Measurements from ENCODE around the gene PAM16.

The PAM16 gene

DNA sequence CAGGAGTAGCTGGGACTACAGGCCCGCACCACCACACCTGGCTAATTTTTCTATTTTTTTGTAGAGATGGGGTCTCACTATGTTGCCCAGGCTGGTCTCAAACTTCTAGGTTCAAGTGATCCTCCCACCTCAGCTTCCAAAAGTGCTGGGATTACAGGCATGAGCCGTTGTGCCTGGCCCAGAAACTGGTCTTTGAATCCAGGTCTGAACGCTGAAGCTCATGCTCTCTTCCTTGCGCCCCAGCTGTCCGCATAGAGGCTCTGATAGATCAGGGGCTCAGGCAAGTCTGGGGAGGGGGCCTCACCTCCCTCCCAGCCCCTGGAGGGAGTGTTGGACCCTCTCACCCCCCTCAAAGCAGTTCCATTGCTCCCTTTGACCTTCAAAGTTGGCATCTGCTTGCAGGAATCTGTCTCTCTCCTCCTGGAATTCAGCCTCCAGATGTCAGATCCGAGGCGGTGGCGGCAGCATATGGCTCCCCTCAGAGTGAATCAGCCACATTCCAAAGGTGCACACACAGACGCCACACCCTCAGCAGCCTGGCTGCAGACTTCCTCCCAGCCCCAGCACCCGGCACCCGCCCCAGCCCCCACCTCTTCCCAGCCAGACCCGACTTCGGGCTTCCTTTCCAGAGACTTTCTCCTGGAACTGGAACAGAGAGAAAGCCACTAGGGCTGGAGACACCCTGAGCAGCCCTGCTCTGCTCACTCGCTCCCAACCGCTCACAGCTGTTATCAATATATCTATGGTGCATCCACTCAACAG lies 52.2 kb downstream of the PAM16 start:
- Histone ChIP-seq H3K36me3 (ENCODE audit: control insufficient read depth, low read length) (peaks cover 19% of the 10 kb centered on the region), H3K9me2 (replicated peaks; ENCODE audit: control insufficient read depth, low read length) (no peaks in the 10 kb centered on the region), H3K27me3 (ENCODE audit: control insufficient read depth, low read length) (no peaks in the 10 kb centered on the region), H3K4me3 (ENCODE audit: low read length) (no peak overlapping the region), H3K27ac (ENCODE audit: low read depth, low read length) (no peak overlapping the region), H4K20me1 (ENCODE audit: control insufficient read depth, insufficient read depth, low read depth, low read length) (no peaks in the 10 kb centered on the region), H3K4me2 (ENCODE audit: low read length) (no peak overlapping the region), H3K9me3 (ENCODE audit: control insufficient read depth, insufficient read depth, low read length) (no peaks in the 10 kb centered on the region), H3F3A (ENCODE audit: control insufficient read depth, insufficient read depth) (no peaks in the 10 kb centered on the region), H3K79me2 (ENCODE audit: control insufficient read depth, low read length) (peaks cover 17% of the 10 kb centered on the region), H3K4me1 (ENCODE audit: control insufficient read depth, low read length) (no peaks in the 10 kb centered on the region)
- TF ChIP-seq, protein P1, sequence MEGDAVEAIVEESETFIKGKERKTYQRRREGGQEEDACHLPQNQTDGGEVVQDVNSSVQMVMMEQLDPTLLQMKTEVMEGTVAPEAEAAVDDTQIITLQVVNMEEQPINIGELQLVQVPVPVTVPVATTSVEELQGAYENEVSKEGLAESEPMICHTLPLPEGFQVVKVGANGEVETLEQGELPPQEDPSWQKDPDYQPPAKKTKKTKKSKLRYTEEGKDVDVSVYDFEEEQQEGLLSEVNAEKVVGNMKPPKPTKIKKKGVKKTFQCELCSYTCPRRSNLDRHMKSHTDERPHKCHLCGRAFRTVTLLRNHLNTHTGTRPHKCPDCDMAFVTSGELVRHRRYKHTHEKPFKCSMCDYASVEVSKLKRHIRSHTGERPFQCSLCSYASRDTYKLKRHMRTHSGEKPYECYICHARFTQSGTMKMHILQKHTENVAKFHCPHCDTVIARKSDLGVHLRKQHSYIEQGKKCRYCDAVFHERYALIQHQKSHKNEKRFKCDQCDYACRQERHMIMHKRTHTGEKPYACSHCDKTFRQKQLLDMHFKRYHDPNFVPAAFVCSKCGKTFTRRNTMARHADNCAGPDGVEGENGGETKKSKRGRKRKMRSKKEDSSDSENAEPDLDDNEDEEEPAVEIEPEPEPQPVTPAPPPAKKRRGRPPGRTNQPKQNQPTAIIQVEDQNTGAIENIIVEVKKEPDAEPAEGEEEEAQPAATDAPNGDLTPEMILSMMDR (IDR thresholded peaks at IDR 0.05; ENCODE audit: low read depth, low read length, poor library complexity, severe bottlenecking), result no peak
- TF ChIP-seq EZH2phosphoT487 (IDR thresholded peaks at IDR 0.05; ENCODE audit: borderline replicate concordance, low read length), result no peak

DNA sequence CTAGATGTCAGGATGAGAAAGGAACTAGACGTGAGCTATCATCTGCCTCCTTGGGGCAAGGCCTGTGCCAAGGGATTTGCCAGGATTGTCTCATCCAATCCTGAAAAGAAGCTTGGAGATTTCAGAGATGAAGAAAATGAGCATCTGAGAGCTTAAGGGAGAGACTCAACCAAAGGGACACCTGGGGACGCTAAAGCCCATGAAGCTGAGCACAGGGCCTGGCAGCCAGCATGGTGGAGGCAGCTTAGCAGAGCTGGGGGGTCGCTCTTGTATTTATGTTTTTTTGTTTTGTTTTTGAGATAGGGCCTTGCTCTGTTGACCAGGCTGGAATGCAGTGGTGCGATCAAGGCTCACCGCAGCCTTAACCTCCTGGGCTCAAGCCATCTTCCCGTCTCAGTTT lies 53.6 kb downstream of the PAM16 start:
- Histone ChIP-seq H3K27ac (ENCODE audit: low read depth, low read length) (no peak overlapping the region), H3F3A (ENCODE audit: control insufficient read depth, insufficient read depth) (no peaks in the 10 kb centered on the region), H3K4me2 (ENCODE audit: low read length) (no peak overlapping the region), H4K20me1 (ENCODE audit: control insufficient read depth, insufficient read depth, low read depth, low read length) (no peaks in the 10 kb centered on the region), H3K79me2 (ENCODE audit: control insufficient read depth, low read length) (peaks cover 5% of the 10 kb centered on the region; the same call in 1 of the 2 replicates), H3K36me3 (ENCODE audit: control insufficient read depth, low read length) (peaks cover 9% of the 10 kb centered on the region), H3K9me3 (ENCODE audit: control insufficient read depth, insufficient read depth, low read length) (no peaks in the 10 kb centered on the region), H3K4me3 (ENCODE audit: low read length) (no peak overlapping the region), H3K27me3 (ENCODE audit: control insufficient read depth, low read length) (no peaks in the 10 kb centered on the region), H3K4me1 (ENCODE audit: control insufficient read depth, low read length) (no peaks in the 10 kb centered on the region), H3K9me2 (replicated peaks; ENCODE audit: control insufficient read depth, low read length) (no peaks in the 10 kb centered on the region)
- TF ChIP-seq, protein P1 (IDR thresholded peaks at IDR 0.05; ENCODE audit: low read depth, low read length, poor library complexity, severe bottlenecking), result no peak
- no peak for TF ChIP-seq EZH2phosphoT487 (IDR thresholded peaks at IDR 0.05; ENCODE audit: borderline replicate concordance, low read length)

DNA sequence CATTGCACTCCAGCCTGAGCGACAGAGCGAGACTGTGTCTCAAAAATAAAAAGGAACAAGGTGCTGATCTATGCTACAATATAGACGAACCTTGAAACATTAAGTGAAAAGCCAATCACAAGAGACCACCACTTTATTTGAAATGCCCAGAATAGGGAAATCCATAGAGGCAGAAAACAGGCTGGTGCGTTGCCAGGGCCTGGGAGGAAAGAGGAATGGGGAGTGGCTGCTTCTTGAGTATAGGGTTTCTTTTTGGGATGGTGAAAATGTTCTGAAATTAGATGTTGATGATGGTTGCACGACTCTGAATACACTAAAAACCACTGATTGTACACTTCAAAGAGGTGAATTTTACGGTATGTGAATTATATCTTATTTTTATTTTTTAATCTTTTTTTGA lies 55.5 kb downstream of the PAM16 start:
- TF ChIP-seq, protein P1 (IDR thresholded peaks at IDR 0.05; ENCODE audit: low read depth, low read length, poor library complexity, severe bottlenecking), result no peak
- TF ChIP-seq EZH2phosphoT487 (IDR thresholded peaks at IDR 0.05; ENCODE audit: borderline replicate concordance, low read length), result no peak
- no peaks in the 10 kb centered on the region for H4K20me1 ChIP-seq (ENCODE audit: control insufficient read depth, insufficient read depth, low read depth, low read length)
- no peaks in the 10 kb centered on the region for H3K9me3 ChIP-seq (ENCODE audit: control insufficient read depth, insufficient read depth, low read length)
- no peaks in the 10 kb centered on the region for H3K4me1 ChIP-seq (ENCODE audit: control insufficient read depth, low read length)
- H3K27ac ChIP-seq (ENCODE audit: low read depth, low read length), result no peak overlapping the region
- no peaks in the 10 kb centered on the region for H3K9me2 ChIP-seq (replicated peaks; ENCODE audit: control insufficient read depth, low read length)
- no peak overlapping the region for H3K4me3 ChIP-seq (ENCODE audit: low read length)
- no peaks in the 10 kb centered on the region for H3K79me2 ChIP-seq (ENCODE audit: control insufficient read depth, low read length)
- H3K27me3 ChIP-seq (ENCODE audit: control insufficient read depth, low read length), result no peaks in the 10 kb centered on the region
- no peak overlapping the region for H3K4me2 ChIP-seq (ENCODE audit: low read length)
- H3F3A ChIP-seq (ENCODE audit: control insufficient read depth, insufficient read depth), result no peaks in the 10 kb centered on the region
- H3K36me3 ChIP-seq (ENCODE audit: control insufficient read depth, low read length), result no peaks in the 10 kb centered on the region
